Immature natural killer cell (primary cell): Measurements from ENCODE around the gene DIP2C. TPM values are rescaled to one million over a fixed set of nuclear protein-coding genes. Genes with fewer than 3 reads are reported as not detected.
"Not testable (repeated sequence)": the region's sequence is repeated elsewhere in the genome, so short reads cannot be mapped to it uniquely, and the experiment has no call there.

Experiments used
- DNase-seq, 3 donors: peaks; one replicate each; pipeline ENCODE4 v3.0.0; 2022; ENCODE audit warnings: mixed read lengths in 1 of 3
- H3K27ac Mint-ChIP-seq, 6 donors: one replicate each; pipeline ENCODE4 v1.8.0; 2020; ENCODE audit warnings: mixed read lengths in 6 of 6, mild to moderate bottlenecking in 5 of 6, inconsistent platforms in 4 of 6, moderate library complexity in 3 of 6
- H3K27me3 Mint-ChIP-seq, 3 donors: one replicate each; pipeline ENCODE4 v1.8.0; 2020 to 2021; ENCODE audit warnings: low read depth in 3 of 3, mild to moderate bottlenecking in 3 of 3, mixed read lengths in 3 of 3, moderate library complexity in 3 of 3, inconsistent platforms in 1 of 3
- H3K36me3 Mint-ChIP-seq, 3 donors: one replicate each; pipeline ENCODE4 v1.8.0; 2020; ENCODE audit warnings: mixed read lengths in 3 of 3, inconsistent platforms in 2 of 3, mild to moderate bottlenecking in 2 of 3
- H3K4me1 Mint-ChIP-seq, 2 donors: one replicate each; pipeline ENCODE4 v1.8.0; 2020; ENCODE audit warnings: inconsistent platforms in 2 of 2, mild to moderate bottlenecking in 2 of 2, mixed read lengths in 2 of 2, moderate library complexity in 1 of 2
- H3K4me3 Mint-ChIP-seq, 5 donors: one replicate each; pipeline ENCODE4 v1.8.0; 2020; ENCODE audit warnings: mild to moderate bottlenecking in 5 of 5, mixed read lengths in 5 of 5, inconsistent platforms in 3 of 5, moderate library complexity in 3 of 5
- H3K9me3 Mint-ChIP-seq, 6 donors: one replicate each; pipeline ENCODE4 v1.8.0; 2020; ENCODE audit warnings: mild to moderate bottlenecking in 6 of 6, mixed read lengths in 6 of 6, inconsistent platforms in 4 of 6, moderate library complexity in 3 of 6
- polyA plus RNA-seq, 3 donors: library from polyadenylated mRNA; unstranded; fragments of 300-500 nt; fragmentation: Illumina TruSeq; gene quantifications; one replicate each; pipeline ENCODE4 v1.2.3, GENCODE V29; 2021

Gene DIP2C
- polyA plus RNA-seq, 3 donors from 2014 or later: 0.06 to 0.41 TPM; not detected in 1

DNA sequence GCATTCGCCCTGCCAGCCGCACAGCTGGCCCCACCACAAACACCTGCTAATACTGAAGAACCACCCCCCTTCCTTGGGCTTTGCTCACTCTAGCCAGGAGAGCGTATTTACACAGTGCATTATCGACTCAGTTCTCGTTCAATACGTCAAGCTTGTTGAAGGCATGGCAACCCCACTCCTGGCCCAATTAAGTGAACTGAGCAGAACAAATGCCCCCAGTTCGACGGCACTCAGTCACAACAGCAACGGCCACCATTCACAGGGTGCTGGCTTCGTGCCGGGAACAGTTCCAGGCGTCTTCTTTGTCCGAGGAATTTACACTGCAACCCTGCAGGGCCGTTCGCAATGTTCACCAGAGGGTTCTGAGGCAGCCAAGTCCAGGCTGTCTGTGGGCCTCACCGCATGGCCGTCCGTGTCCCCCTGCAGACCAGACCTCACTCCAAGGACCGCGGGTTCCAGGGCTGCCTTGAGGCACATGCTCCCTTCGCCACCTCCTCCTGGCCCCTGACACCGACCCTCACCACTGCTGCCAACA is 175.3 kb downstream of the DIP2C start:
- H3K4me3 Mint-ChIP-seq: peak overlapping the region in 2 of 5 donors; percentile 7 to 88
- H3K27ac Mint-ChIP-seq: peak overlapping the region in 1 of 6 donors; percentile 40

GRCh38 chr10:513393-513792 is 176.1 kb downstream of the DIP2C start:
- Mint-ChIP-seq H3K36me3 (no peaks in the 10 kb centered on the region), H3K4me3 (peak overlapping the region; percentile 68 to 88 (median 87)), H3K27me3 (peaks cover 0 to 6% (median 2%) of the 10 kb centered on the region in 3 donors), H3K27ac (peak overlapping the region in 4 of 6 donors; percentile 0 to 73 (median 28)), H3K4me1 (peaks cover 30 to 38% of the 10 kb centered on the region in 2 donors), H3K9me3 (no peaks in the 10 kb centered on the region)
- peak in 1 of 3 donors; percentile 24 for DNase-seq

More for the DNA sequence above, 175.3 kb downstream of the DIP2C start:
- Mint-ChIP-seq H3K4me1 (peaks cover 30 to 38% of the 10 kb centered on the region in 2 donors), H3K27me3 (peaks cover 0 to 7% (median 2%) of the 10 kb centered on the region in 3 donors), H3K9me3 (no peaks in the 10 kb centered on the region), H3K36me3 (no peaks in the 10 kb centered on the region)
- no peak for DNase-seq

DNA sequence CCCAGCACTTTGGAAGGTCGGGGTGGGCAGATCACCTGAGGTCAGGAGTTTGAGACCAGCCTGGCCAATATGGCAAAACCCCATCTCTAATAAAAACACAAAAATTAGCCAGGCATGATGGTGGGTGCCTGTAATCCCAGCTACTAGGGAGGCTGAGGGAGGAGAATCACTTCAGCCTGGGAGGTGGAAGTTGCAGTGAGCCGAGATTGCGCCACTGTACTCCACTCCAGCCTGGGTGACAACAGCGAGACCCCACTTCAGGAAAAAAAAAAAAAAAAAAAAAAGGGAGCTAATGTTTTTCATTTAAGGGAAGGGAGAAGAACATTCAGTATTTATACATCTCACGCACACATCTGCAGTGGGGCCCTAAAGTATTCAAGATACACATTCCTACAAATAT is 176.8 kb downstream of the DIP2C start:
- not testable (repeated sequence) for H3K27me3 Mint-ChIP-seq, H3K36me3 Mint-ChIP-seq, H3K27ac Mint-ChIP-seq, DNase-seq, H3K9me3 Mint-ChIP-seq
- Mint-ChIP-seq H3K4me1 (peaks cover 30 to 38% of the 10 kb centered on the region in 2 donors), H3K4me3 (peak overlapping the region in 2 of 5 donors; percentile 81 to 88)

- H3K9me3 Mint-ChIP-seq: no peaks in the 10 kb centered on the region
- H3K4me1 Mint-ChIP-seq: peaks cover 30 to 38% of the 10 kb centered on the region in 2 donors
- peaks cover 3 to 10% (median 7%) of the 10 kb centered on the region in 3 donors for H3K27me3 Mint-ChIP-seq
- no peak overlapping the region for H3K27ac Mint-ChIP-seq
- no peak for DNase-seq
- H3K4me3 Mint-ChIP-seq: no peak overlapping the region
- H3K36me3 Mint-ChIP-seq: no peaks in the 10 kb centered on the region
These were observed 177.6 kb downstream of the DIP2C start for GRCh38 chr10:511849-512191.

GRCh38 chr10:511101-511848 is 178.2 kb downstream of the DIP2C start:
- Mint-ChIP-seq H3K4me1 (peaks cover 32 to 39% of the 10 kb centered on the region in 2 donors), H3K27me3 (peaks cover 3 to 10% (median 7%) of the 10 kb centered on the region in 3 donors), H3K9me3 (no peaks in the 10 kb centered on the region), H3K27ac (no peak overlapping the region), H3K4me3 (no peak overlapping the region), H3K36me3 (no peaks in the 10 kb centered on the region)
- peak; percentile 54 to 71 (median 64) for DNase-seq

- H3K36me3 Mint-ChIP-seq: no peaks in the 10 kb centered on the region
- DNase-seq: no peak
- peaks cover 3 to 10% (median 8%) of the 10 kb centered on the region in 3 donors for H3K27me3 Mint-ChIP-seq
- peaks cover 27 to 39% of the 10 kb centered on the region in 2 donors for H3K4me1 Mint-ChIP-seq
- H3K9me3 Mint-ChIP-seq: no peaks in the 10 kb centered on the region
- no peak overlapping the region for H3K4me3 Mint-ChIP-seq
- peak overlapping the region in 1 of 6 donors; percentile 8 for H3K27ac Mint-ChIP-seq
These were observed 179.0 kb downstream of the DIP2C start for GRCh38 chr10:510415-510881.

GRCh38 chr10:509361-510102 is 179.9 kb downstream of the DIP2C start:
- DNase-seq: no peak
- Mint-ChIP-seq H3K27me3 (peaks cover 6 to 10% (median 10%) of the 10 kb centered on the region in 3 donors), H3K27ac (no peak overlapping the region), H3K4me3 (no peak overlapping the region), H3K36me3 (no peaks in the 10 kb centered on the region), H3K4me1 (peaks cover 23 to 30% of the 10 kb centered on the region in 2 donors), H3K9me3 (peaks cover 0 to 1% (median 0%) of the 10 kb centered on the region in 6 donors)

GRCh38 chr10:508726-509125 is 180.7 kb downstream of the DIP2C start:
- Mint-ChIP-seq H3K27me3 (peaks cover 6 to 10% (median 10%) of the 10 kb centered on the region in 3 donors), H3K27ac (no peak overlapping the region), H3K36me3 (no peaks in the 10 kb centered on the region), H3K4me3 (peak overlapping the region in 1 of 5 donors; percentile 10), H3K9me3 (peaks cover 0 to 1% (median 0%) of the 10 kb centered on the region in 6 donors), H3K4me1 (peaks cover 17 to 23% of the 10 kb centered on the region in 2 donors)
- no peak for DNase-seq

DNA sequence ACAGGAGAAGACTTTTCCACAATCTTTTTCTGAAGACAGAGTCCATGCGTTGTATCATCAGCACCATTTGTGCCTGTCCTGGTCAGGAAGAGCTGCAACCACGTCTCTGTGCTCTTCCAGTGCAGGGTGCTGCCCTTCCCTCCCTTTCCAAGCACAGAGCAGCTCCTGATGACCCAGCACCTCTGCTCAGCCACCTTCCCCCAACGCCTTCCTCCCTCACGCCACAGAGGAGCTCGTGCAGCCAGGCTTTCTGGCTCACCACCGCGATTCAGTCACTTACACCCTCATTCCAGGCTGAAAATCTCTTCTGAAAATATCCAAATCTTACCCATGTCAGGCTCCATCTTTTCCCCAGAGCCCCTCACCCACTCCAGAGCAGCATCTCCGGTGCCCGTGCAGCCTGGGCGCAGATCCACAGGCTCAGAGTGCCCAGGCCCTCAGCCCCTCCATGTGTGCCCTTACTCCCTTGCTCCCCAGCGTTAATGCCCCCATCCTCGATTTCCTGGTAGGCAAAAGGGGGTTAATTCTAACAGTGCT is 181.5 kb downstream of the DIP2C start:
- H3K27me3 Mint-ChIP-seq: peaks cover 6 to 10% (median 10%) of the 10 kb centered on the region in 3 donors
- H3K9me3 Mint-ChIP-seq: peaks cover 0 to 1% (median 0%) of the 10 kb centered on the region in 6 donors
- H3K36me3 Mint-ChIP-seq: no peaks in the 10 kb centered on the region
- peaks cover 9 to 16% of the 10 kb centered on the region in 2 donors for H3K4me1 Mint-ChIP-seq
- DNase-seq: no peak
- H3K27ac Mint-ChIP-seq: no peak overlapping the region
- peak overlapping the region in 3 of 5 donors; percentile 10 to 54 (median 25) for H3K4me3 Mint-ChIP-seq

GRCh38 chr10:507355-507699 is 182.1 kb downstream of the DIP2C start:
- Mint-ChIP-seq H3K9me3 (peaks cover 0 to 1% (median 0%) of the 10 kb centered on the region in 6 donors), H3K27me3 (peaks cover 6 to 13% (median 10%) of the 10 kb centered on the region in 3 donors), H3K27ac (no peak overlapping the region), H3K4me3 (no peak overlapping the region), H3K36me3 (no peaks in the 10 kb centered on the region), H3K4me1 (peaks cover 8 to 15% of the 10 kb centered on the region in 2 donors)
- DNase-seq: no peak

DNA sequence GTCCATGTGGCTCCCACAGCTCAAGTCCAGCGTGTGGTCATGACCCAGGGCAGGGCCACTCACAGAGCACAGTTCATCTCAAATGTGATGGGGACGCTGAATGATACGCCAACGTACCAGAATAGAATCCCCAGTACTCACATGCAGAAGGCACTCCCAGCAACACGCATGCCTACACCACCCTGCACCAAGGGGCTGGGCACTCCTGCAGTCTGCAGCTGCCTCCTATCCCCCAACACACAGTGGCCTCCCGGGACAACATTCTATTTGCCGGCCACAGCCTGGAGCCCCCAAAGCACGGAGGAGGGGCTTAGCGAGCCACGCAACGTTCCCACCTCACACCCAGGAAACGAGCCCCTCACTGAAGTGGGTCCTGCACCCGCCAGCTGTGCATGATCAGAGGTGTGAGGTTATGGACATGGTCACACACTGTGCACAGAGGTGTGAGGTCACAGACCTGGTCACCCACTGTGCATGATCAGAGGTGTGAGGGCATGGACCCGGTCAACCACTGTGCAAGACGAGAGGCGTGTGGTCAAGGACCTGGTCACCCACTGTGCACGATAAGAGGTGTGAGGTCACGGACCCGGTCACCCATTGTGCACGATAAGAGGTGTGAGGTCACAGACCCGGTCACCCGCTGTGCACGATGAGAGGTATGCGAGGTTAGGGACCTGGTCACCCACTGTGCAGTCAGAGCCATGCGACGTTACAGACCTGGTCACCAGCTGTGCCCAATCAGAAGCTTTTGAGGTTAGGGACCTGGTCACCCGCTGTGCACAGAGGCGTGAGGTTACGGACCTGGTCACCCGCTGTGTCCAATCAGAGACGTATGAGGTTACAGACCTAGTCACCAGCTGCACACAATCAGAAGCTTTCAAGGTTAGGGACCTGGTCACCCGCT is 182.8 kb downstream of the DIP2C start:
- Mint-ChIP-seq H3K27me3 (peaks cover 6 to 18% (median 10%) of the 10 kb centered on the region in 3 donors), H3K4me1 (peaks cover 8 to 15% of the 10 kb centered on the region in 2 donors), H3K36me3 (no peaks in the 10 kb centered on the region), H3K27ac (no peak overlapping the region), H3K4me3 (no peak overlapping the region), H3K9me3 (peaks cover 0 to 1% (median 0%) of the 10 kb centered on the region in 6 donors)
- peak in 2 of 3 donors; percentile 20 to 24 for DNase-seq

GRCh38 chr10:505419-505818 is 184.0 kb downstream of the DIP2C start:
- Mint-ChIP-seq H3K4me3 (no peak overlapping the region), H3K27me3 (peaks cover 8 to 18% (median 8%) of the 10 kb centered on the region in 3 donors), H3K27ac (no peak overlapping the region), H3K4me1 (peaks cover 13 to 19% of the 10 kb centered on the region in 2 donors), H3K36me3 (no peaks in the 10 kb centered on the region), H3K9me3 (peaks cover 0 to 1% (median 0%) of the 10 kb centered on the region in 6 donors)
- DNase-seq: no peak

DNA sequence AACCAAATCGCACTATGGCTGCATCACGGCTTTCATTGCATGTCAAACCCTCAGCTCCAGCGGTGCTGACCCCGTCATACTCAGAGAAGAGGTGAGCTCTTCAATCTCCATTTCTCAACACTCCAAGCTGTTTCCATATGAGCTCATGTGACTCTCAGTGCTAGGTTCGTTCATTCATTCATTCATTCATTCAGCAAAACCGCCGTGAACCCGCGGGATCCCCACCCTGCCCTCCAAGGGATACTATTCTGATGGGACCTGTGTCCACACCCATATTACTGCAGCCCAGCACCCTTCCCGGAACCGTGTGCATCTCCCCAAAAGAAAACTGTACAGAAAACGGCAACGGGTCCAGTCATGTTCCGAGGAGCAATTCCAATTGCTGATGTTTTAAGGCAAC is 184.7 kb downstream of the DIP2C start:
- H3K27ac Mint-ChIP-seq: no peak overlapping the region
- H3K4me1 Mint-ChIP-seq: peaks cover 14 to 22% of the 10 kb centered on the region in 2 donors
- no peak overlapping the region for H3K4me3 Mint-ChIP-seq
- H3K27me3 Mint-ChIP-seq: peaks cover 8 to 18% (median 8%) of the 10 kb centered on the region in 3 donors
- peaks cover 0 to 1% (median 0%) of the 10 kb centered on the region in 6 donors for H3K9me3 Mint-ChIP-seq
- DNase-seq: no peak
- H3K36me3 Mint-ChIP-seq: no peaks in the 10 kb centered on the region
